Vagina (tissue), 2 donors: ENCODE results near the gene MRM2. TPM values are rescaled to one million over a fixed set of nuclear protein-coding genes. Genes with fewer than 3 reads are reported as not detected.

Experiments used
- DNase-seq, 2 donors: peaks; one replicate each; pipeline ENCODE4 v3.0.0-alpha.2; 2017; ENCODE audit errors: extremely low spot score in 2 of 2
- H3K27ac ChIP-seq: fragments of 200-600 bp; sonication (generic); one replicate; pipeline ENCODE4 v1.5.1; 2019
- H3K27me3 ChIP-seq: fragments of 200-600 bp; sonication (generic); one replicate; pipeline ENCODE4 v1.5.1; 2019
- H3K36me3 ChIP-seq, 2 donors: fragments of 200-600 bp; sonication (generic); one replicate each; pipeline ENCODE4 v1.5.1; 2017 to 2019
- H3K4me1 ChIP-seq: fragments of 200-600 bp; sonication (generic); one replicate; pipeline ENCODE4 v1.5.1; 2019
- H3K4me3 ChIP-seq, 2 donors: fragments of 200-600 bp; sonication (generic); 1 replicate in 1 of 2; 2 replicates in 1 of 2; pipeline ENCODE4 v1.5.1; 2016 to 2019
- H3K9me3 ChIP-seq: fragments of 200-600 bp; sonication (generic); one replicate; pipeline ENCODE4 v1.5.1; 2019
- CTCF ChIP-seq, 3 experiments: fragments of 450-650 bp in 2 of 3; fragments of 200-600 bp in 1 of 3; sonication (generic) in 1 of 3; IDR thresholded peaks; one replicate each; pipeline ENCODE4 v1.5.1; 2017 to 2019; ENCODE audit warnings: antibody characterized with exemption in 3 of 3, mild to moderate bottlenecking in 2 of 3, moderate library complexity in 2 of 3
- POLR2A ChIP-seq, 2 donors: fragments of 450-650 bp; IDR thresholded peaks; one replicate each; pipeline ENCODE4 v1.6.1; 2017; ENCODE audit warnings: antibody characterized with exemption in 2 of 2, mild to moderate bottlenecking in 2 of 2, moderate library complexity in 2 of 2
- POLR2AphosphoS5 ChIP-seq, 2 donors: sonication (generic); formaldehyde crosslinking; IDR thresholded peaks; one replicate each; pipeline ENCODE4 v1.9.0; 2017; ENCODE audit warnings: antibody characterized with exemption in 2 of 2, mild to moderate bottlenecking in 2 of 2, low read depth in 1 of 2; ENCODE audit not compliant: insufficient read depth in 1 of 2
- intact Hi-C: fragments of 100-400 bp; cut with DNase I; formaldehyde crosslinking; loops from one replicate; pipeline ENCODE4 v1.15.1; 2023
- total RNA-seq: library from RNA; depleted of rRNA; stranded (reverse); fragments of >200 nt; gene quantifications from one replicate; pipeline ENCODE4 v1.2.3, GENCODE V29; 2016

MRM2 gene
- total RNA-seq, 1 donor from 2014 or later: 8.3 TPM

GRCh38 chr7:2220030-2220429, 22.0 kb downstream of the MRM2 start:
- Histone ChIP-seq H3K36me3 (peaks cover 0 to 53% of the 10 kb centered on the region in 2 donors), H3K27me3 (no peaks in the 10 kb centered on the region), H3K27ac (no peak overlapping the region), H3K4me3 (no peak overlapping the region), H3K4me1 (no peaks in the 10 kb centered on the region), H3K9me3 (no peaks in the 10 kb centered on the region)
- intact Hi-C loops: no loop called here
- TF ChIP-seq CTCF (IDR thresholded peaks at IDR 0.05): no peak
- no peak for TF ChIP-seq POLR2A (IDR thresholded peaks at IDR 0.05)
- TF ChIP-seq POLR2AphosphoS5 (IDR thresholded peaks at IDR 0.05; ENCODE audit: insufficient read depth in 1 of 2, low read depth in 1 of 2): no peak
- DNase-seq: no peak

- no peaks in the 10 kb centered on the region for H3K27me3 ChIP-seq
- TF ChIP-seq POLR2A (IDR thresholded peaks at IDR 0.05) (no peak), POLR2AphosphoS5 (IDR thresholded peaks at IDR 0.05; ENCODE audit: insufficient read depth in 1 of 2, low read depth in 1 of 2) (no peak), CTCF (IDR thresholded peaks at IDR 0.05) (no peak)
- no peak overlapping the region for H3K27ac ChIP-seq
- H3K4me3 ChIP-seq: no peak overlapping the region
- H3K9me3 ChIP-seq: no peaks in the 10 kb centered on the region
- H3K4me1 ChIP-seq: no peaks in the 10 kb centered on the region
- intact Hi-C loops: loop anchor here (10.0 kb wide), 1 partner anchor 635 kb away; no protein-coding TSS in a partner anchor
- no peak for DNase-seq
- peaks cover 0 to 51% of the 10 kb centered on the region in 2 donors for H3K36me3 ChIP-seq
Observed at GRCh38 chr7:2219606-2220005, 22.4 kb downstream of the MRM2 start.

- Histone ChIP-seq H3K9me3 (no peaks in the 10 kb centered on the region), H3K4me1 (no peaks in the 10 kb centered on the region), H3K27me3 (no peaks in the 10 kb centered on the region), H3K36me3 (peaks cover 0 to 51% of the 10 kb centered on the region in 2 donors), H3K27ac (no peak overlapping the region), H3K4me3 (no peak overlapping the region)
- no peak for DNase-seq
- TF ChIP-seq CTCF (IDR thresholded peaks at IDR 0.05): no peak
- no peak for TF ChIP-seq POLR2AphosphoS5 (IDR thresholded peaks at IDR 0.05; ENCODE audit: insufficient read depth in 1 of 2, low read depth in 1 of 2)
- no peak for TF ChIP-seq POLR2A (IDR thresholded peaks at IDR 0.05)
- intact Hi-C loops: loop anchor here (10.0 kb wide), 1 partner anchor 634 kb away; no protein-coding TSS in a partner anchor
Observed at GRCh38 chr7:2219136-2219535, 22.9 kb downstream of the MRM2 start.

GRCh38 chr7:2218444-2218785, 23.6 kb downstream of the MRM2 start:
- peaks cover 0 to 58% of the 10 kb centered on the region in 2 donors for H3K36me3 ChIP-seq
- no peak for DNase-seq
- no peak overlapping the region for H3K27ac ChIP-seq
- intact Hi-C loops: loop anchor here (10.0 kb wide), 1 partner anchor 634 kb away; no protein-coding TSS in a partner anchor
- H3K27me3 ChIP-seq: no peaks in the 10 kb centered on the region
- TF ChIP-seq CTCF (IDR thresholded peaks at IDR 0.05) (no peak), POLR2A (IDR thresholded peaks at IDR 0.05) (no peak), POLR2AphosphoS5 (IDR thresholded peaks at IDR 0.05; ENCODE audit: insufficient read depth in 1 of 2, low read depth in 1 of 2) (no peak)
- H3K4me3 ChIP-seq: no peak overlapping the region
- H3K9me3 ChIP-seq: no peaks in the 10 kb centered on the region
- H3K4me1 ChIP-seq: no peaks in the 10 kb centered on the region

- no peak overlapping the region for H3K4me3 ChIP-seq
- no peaks in the 10 kb centered on the region for H3K27me3 ChIP-seq
- H3K4me1 ChIP-seq: no peaks in the 10 kb centered on the region
- TF ChIP-seq CTCF (IDR thresholded peaks at IDR 0.05) (no peak), POLR2AphosphoS5 (IDR thresholded peaks at IDR 0.05; ENCODE audit: insufficient read depth in 1 of 2, low read depth in 1 of 2) (no peak), POLR2A (IDR thresholded peaks at IDR 0.05) (no peak)
- peaks cover 0 to 62% of the 10 kb centered on the region in 2 donors for H3K36me3 ChIP-seq
- H3K27ac ChIP-seq: no peak overlapping the region
- no peaks in the 10 kb centered on the region for H3K9me3 ChIP-seq
- intact Hi-C loops: loop anchor here (10.0 kb wide), 1 partner anchor 633 kb away; no protein-coding TSS in a partner anchor
- no peak for DNase-seq
Observed at GRCh38 chr7:2217716-2218443, 24.1 kb downstream of the MRM2 start.
